Transverse colon (tissue), 3 donors: ENCODE data around the gene MPL.
A peak's percentile ranks its signal among the peaks of the same experiment; 100 is the strongest.

ENCODE experiments used
- POLR2A ChIP-seq: fragments of 450-650 bp; IDR thresholded peaks from one replicate; pipeline ENCODE4 v1.6.1; 2016; ENCODE audit warnings: antibody characterized with exemption, mild to moderate bottlenecking, moderate library complexity
- TF ChIP-seq, protein P1 (sequence below), 5 experiments: fragments of 200-600 bp in 3 of 5; fragments of 450-650 bp in 2 of 5; sonication (generic) in 3 of 5; IDR thresholded peaks; 1 replicate in 2 of 5; 2 replicates in 3 of 5; pipeline ENCODE4 v1.5.1; 2016 to 2017; ENCODE audit warnings: antibody characterized with exemption in 5 of 5, inconsistent platforms in 3 of 5, mild to moderate bottlenecking in 2 of 5, moderate library complexity in 1 of 5

DNA sequence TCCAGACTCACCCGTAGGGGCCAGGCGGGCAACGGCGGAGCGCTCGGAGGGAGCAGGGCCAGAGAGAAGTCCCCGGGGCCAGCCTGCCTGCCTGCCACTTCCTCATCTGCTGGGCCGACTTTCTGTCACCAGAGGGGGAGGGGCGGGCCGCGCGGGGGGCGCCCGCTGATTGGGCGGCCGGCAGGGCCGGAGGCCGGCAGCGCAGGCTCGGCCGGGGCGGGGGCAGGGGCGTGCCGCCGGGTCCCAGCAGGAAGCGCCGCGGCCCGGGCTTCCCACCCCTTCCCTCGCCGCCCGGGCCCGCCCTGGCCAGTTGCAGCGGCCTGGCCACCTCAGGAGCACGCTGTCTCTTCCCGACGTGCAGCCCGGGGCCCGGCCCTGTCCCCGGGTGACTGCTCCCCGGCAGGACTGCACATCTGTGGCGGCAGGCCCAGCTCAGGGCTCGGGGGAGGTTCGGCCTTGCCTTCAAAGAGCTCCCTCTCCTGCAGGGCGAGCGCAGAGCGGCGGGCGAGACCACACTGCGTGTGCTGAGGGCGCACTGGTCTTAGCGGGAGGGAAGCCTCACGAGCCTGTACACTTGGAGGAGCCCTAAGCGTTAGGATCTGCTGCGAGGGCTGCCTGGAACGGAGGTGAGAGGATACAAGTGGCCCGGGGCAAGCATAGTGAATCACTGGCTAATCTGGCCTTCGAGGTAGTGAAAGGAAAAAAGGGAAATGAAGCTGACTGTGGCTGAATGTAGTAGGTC lies 30.5 kb downstream of the MPL start, which contains the start of gene ELOVL1:
- TF ChIP-seq, protein P1, sequence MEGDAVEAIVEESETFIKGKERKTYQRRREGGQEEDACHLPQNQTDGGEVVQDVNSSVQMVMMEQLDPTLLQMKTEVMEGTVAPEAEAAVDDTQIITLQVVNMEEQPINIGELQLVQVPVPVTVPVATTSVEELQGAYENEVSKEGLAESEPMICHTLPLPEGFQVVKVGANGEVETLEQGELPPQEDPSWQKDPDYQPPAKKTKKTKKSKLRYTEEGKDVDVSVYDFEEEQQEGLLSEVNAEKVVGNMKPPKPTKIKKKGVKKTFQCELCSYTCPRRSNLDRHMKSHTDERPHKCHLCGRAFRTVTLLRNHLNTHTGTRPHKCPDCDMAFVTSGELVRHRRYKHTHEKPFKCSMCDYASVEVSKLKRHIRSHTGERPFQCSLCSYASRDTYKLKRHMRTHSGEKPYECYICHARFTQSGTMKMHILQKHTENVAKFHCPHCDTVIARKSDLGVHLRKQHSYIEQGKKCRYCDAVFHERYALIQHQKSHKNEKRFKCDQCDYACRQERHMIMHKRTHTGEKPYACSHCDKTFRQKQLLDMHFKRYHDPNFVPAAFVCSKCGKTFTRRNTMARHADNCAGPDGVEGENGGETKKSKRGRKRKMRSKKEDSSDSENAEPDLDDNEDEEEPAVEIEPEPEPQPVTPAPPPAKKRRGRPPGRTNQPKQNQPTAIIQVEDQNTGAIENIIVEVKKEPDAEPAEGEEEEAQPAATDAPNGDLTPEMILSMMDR (IDR thresholded peaks at IDR 0.05), result no peak
- peak; percentile 90 for TF ChIP-seq POLR2A
